Left ventricle myocardium inferior (tissue), 1 donor: ENCODE results near the gene COTL1. TPM values are rescaled to one million over a fixed set of nuclear protein-coding genes. Genes with fewer than 3 reads are reported as not detected.
A peak's percentile ranks its signal among the peaks of the same experiment; 100 is the strongest.

Source experiments
- DNase-seq: peaks from one replicate; pipeline ENCODE4 v3.0.0-alpha.2; 2020
- H3K27ac ChIP-seq: fragments of 200-600 bp; replicated peaks from 2 replicates; pipeline ENCODE4 v1.8.0; 2021
- H3K27me3 ChIP-seq: fragments of 200-600 bp; 2 replicates; pipeline ENCODE4 v1.8.0; 2021; ENCODE audit warnings: low read depth
- H3K36me3 ChIP-seq: fragments of 200-600 bp; 2 replicates; pipeline ENCODE4 v1.8.0; 2021
- H3K4me1 ChIP-seq: fragments of 200-600 bp; 2 replicates; pipeline ENCODE4 v1.8.0; 2021
- H3K4me3 ChIP-seq: fragments of 200-600 bp; 2 replicates; pipeline ENCODE4 v1.8.0; 2021; ENCODE audit warnings: mild to moderate bottlenecking, moderate library complexity
- H3K9me3 ChIP-seq: fragments of 200-600 bp; replicated peaks from 2 replicates; pipeline ENCODE4 v1.8.0; 2021
- CTCF ChIP-seq: fragments of 200-600 bp; IDR thresholded peaks from 2 replicates; pipeline ENCODE4 v1.8.0; 2021; ENCODE audit warnings: antibody characterized with exemption, mild to moderate bottlenecking, borderline replicate concordance
- intact Hi-C: fragments of 100-400 bp; cut with micrococcal nuclease; formaldehyde crosslinking; loops from one replicate; pipeline ENCODE4 v1.11.0; 2022
- total RNA-seq: library from RNA; stranded (reverse); fragmentation: NEBNext Ultra II Directional; extraction: Animal tissue kit (Norgen Biotek cat#: 25700); gene quantifications from one replicate; pipeline ENCODE4 v1.2.1, GENCODE V29; 2021
- donor health status: DM: no; HTN: yes; CAD: no; lungs with severe emphysema.

Gene COTL1
- total RNA-seq, 1 donor from 2014 or later: 13.3 TPM

GRCh38 chr16:84531671-84532111 lies 86.2 kb downstream of the COTL1 start:
- DNase-seq: no peak
- Histone ChIP-seq H3K36me3 (no peaks in the 10 kb centered on the region), H3K4me1 (peaks cover 47% of the 10 kb centered on the region), H3K27ac (peak overlapping the region; percentile 81), H3K9me3 (peaks cover 8% of the 10 kb centered on the region), H3K27me3 (no peaks in the 10 kb centered on the region), H3K4me3 (no peak overlapping the region)
- intact Hi-C loops: no loop called here
- no peak for TF ChIP-seq CTCF

DNA sequence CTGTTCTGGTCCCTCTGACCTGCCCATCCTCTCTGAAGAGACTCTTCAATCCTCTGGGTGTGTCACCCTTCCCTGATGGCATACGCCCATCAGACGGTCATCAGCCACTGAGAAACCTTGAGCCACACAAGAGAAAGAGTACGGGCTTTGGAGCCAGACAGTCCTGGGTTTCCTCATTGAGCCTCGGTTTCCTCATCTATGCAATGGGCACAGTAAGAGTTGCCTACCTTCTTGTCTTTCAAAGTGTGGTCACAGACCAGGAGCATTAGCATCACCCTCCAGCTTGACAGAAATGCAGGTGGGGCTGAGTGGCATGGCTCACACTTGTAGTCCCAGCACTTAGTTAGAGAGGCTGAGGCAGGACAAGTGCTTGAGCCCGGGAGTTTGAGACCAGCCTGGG lies 87.3 kb downstream of the COTL1 start:
- H3K4me1 ChIP-seq: peaks cover 52% of the 10 kb centered on the region
- H3K36me3 ChIP-seq: no peaks in the 10 kb centered on the region

DNA sequence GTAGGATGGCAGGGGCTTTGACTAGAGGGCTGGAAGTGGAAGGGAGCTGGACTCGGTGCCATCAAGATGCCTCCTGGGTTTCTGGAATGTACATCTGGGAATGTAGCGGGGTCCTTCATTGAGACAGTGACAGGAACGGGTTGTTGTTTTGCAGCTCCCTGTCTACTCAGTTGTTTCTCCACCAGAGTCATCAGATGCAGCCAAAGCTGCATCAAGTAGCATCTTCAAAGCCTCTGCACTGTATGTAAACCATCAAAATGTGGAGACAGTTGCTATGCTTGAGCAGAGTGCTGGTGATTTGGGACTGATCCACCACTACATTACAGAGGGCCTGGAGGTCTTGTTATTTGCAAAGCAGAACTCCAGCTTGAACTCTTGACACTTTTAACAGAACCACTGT lies 88.3 kb downstream of the COTL1 start:
- no peaks in the 10 kb centered on the region for H3K27me3 ChIP-seq
- no peak for TF ChIP-seq CTCF
- DNase-seq: no peak
- intact Hi-C loops: no loop called here
- no peaks in the 10 kb centered on the region for H3K36me3 ChIP-seq
- H3K27ac ChIP-seq: no peak overlapping the region
- H3K4me1 ChIP-seq: peaks cover 52% of the 10 kb centered on the region
- peaks cover 8% of the 10 kb centered on the region for H3K9me3 ChIP-seq
- H3K4me3 ChIP-seq: no peak overlapping the region

More for the DNA sequence above, 87.3 kb downstream of the COTL1 start:
- Histone ChIP-seq H3K9me3 (peaks cover 8% of the 10 kb centered on the region), H3K4me3 (no peak overlapping the region), H3K27ac (no peak overlapping the region), H3K27me3 (no peaks in the 10 kb centered on the region)
- DNase-seq: no peak
- TF ChIP-seq CTCF: no peak
- intact Hi-C loops: no loop called here

DNA sequence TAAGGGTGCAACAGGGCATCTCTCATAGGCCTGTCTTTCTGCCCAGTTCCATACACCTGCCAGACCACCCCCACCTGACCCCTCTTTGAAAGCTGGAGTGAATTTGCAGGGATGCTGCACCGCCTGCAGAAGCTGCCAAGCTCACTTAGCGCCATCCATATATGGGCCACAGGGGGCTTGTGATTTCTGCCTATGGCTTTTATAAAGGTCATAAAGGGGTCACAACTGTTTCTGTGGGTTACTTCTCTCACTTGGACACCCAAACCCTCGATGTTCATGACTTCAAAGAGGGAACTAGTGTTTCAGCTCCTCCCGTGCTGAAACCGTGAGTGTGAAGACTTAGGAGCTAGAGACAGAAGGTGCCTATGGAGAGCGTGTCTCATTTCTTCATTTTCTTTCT lies 89.6 kb downstream of the COTL1 start:
- DNase-seq: no peak
- Histone ChIP-seq H3K9me3 (peaks cover 8% of the 10 kb centered on the region), H3K4me1 (peaks cover 46% of the 10 kb centered on the region), H3K27ac (peak overlapping the region; percentile 86), H3K36me3 (no peaks in the 10 kb centered on the region), H3K27me3 (no peaks in the 10 kb centered on the region), H3K4me3 (no peak overlapping the region)
- TF ChIP-seq CTCF: no peak
- intact Hi-C loops: no loop called here

DNA sequence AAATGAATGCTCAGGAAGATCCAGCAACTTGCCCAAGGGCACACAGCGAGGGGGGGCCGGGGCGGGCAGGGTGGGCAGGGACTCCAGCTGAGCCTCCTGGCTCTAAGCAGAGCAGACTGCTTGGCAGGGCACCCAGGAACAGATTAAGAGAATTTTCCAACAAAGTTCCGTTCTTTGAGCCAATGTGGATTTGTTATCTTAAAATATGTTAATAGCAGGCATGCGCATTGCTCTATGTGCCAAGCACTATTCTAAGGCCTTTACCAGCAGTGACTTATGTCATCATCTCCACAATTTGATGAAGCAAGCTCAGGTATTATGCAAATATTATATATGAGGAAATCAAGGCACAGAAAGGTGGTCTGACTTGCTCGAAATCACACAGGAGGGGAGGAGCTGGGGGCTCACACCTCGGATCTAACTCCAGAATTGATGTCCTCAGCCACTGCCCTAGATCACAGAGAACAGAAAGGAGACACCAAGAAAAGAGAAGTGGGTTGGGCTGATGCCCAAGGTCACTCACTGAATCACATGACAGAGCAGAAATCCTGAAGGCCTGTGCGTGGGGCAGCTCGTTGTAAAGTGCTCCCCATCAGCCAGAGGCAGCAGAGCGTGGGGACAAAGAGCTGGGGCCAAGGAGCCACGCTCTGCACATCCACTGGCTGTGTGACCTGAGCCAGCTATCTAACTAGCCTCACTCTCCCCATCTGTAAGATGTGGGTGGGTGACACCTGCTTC lies 90.2 kb downstream of the COTL1 start:
- peak overlapping the region; percentile 48 for H3K4me3 ChIP-seq
- intact Hi-C loops: no loop called here
- H3K27ac ChIP-seq: peak overlapping the region; percentile 86
- no peaks in the 10 kb centered on the region for H3K27me3 ChIP-seq
- H3K4me1 ChIP-seq: peaks cover 39% of the 10 kb centered on the region
- no peak for DNase-seq
- H3K36me3 ChIP-seq: no peaks in the 10 kb centered on the region
- TF ChIP-seq CTCF: no peak
- peaks cover 8% of the 10 kb centered on the region for H3K9me3 ChIP-seq
